Fibroblast of villous mesenchyme (primary cell): ENCODE data around the gene HOXB5. TPM values are rescaled to one million over a fixed set of nuclear protein-coding genes. Genes with fewer than 3 reads are reported as not detected.

Experiments
- DNase-seq: peaks from one replicate; pipeline ENCODE4 v3.0.0-alpha.2; 2010; ENCODE audit warnings: low read depth
- H3K4me3 ChIP-seq: 2 replicates; pipeline ENCODE4 v1.5.1; 2011; ENCODE audit warnings: low read depth, mild to moderate bottlenecking, low read length
- total RNA-seq: library from RNA; depleted of rRNA; stranded (reverse); fragments of >200 nt; gene quantifications from 2 replicates; pipeline ENCODE4 v1.2.3, GENCODE V29; 2012
- TF ChIP-seq, protein P1 (sequence below): IDR thresholded peaks from 2 replicates; pipeline ENCODE4 v1.5.1; 2012; ENCODE audit warnings: low read depth, mild to moderate bottlenecking, low read length; ENCODE audit not compliant: insufficient read depth

The HOXB5 gene
- total RNA-seq, 1 donor, result 0.43 TPM

DNA sequence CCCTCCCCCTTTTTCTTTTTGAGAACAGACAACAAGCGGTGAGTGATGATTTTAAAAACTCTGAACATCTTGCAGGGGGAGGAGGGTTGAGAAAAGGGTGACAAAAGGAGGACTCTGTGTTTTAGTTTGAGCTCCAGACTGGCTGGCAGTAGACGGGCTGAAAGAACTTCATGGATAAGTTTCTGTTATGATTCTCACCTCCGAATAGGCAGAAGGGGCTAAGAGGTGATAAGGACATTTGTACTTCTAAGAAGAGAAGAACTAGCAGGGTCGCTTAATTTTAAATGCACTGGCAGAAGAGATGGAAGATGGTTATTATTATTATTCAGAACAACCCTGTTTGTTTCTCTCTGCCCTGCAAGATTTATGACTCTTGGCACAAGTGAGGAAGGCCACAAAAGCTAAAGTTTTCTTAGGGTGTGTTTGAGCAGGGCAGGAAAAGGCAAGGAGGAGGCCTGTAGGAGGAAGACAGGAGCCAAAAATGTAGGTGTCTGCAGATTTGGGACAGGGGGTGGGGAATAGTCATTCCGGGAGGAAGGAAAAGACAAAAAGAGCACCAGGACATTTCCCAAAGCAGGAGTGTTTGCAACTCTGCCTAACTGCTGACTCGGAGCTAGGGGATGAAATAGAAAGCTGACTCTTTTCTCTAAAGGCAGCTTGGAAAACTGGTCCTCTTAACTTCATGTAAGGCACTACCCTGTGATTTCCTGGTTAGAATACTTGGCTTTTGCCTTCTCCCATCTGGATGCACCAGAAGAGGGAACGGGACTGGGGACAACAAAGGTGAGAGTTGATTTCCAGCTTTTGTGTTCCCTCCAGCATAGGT is 36.8 kb downstream of the HOXB5 start:
- H3K4me3 ChIP-seq, result no peak overlapping the region
- no peak for DNase-seq
- TF ChIP-seq, protein P1, sequence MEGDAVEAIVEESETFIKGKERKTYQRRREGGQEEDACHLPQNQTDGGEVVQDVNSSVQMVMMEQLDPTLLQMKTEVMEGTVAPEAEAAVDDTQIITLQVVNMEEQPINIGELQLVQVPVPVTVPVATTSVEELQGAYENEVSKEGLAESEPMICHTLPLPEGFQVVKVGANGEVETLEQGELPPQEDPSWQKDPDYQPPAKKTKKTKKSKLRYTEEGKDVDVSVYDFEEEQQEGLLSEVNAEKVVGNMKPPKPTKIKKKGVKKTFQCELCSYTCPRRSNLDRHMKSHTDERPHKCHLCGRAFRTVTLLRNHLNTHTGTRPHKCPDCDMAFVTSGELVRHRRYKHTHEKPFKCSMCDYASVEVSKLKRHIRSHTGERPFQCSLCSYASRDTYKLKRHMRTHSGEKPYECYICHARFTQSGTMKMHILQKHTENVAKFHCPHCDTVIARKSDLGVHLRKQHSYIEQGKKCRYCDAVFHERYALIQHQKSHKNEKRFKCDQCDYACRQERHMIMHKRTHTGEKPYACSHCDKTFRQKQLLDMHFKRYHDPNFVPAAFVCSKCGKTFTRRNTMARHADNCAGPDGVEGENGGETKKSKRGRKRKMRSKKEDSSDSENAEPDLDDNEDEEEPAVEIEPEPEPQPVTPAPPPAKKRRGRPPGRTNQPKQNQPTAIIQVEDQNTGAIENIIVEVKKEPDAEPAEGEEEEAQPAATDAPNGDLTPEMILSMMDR, result no peak

DNA sequence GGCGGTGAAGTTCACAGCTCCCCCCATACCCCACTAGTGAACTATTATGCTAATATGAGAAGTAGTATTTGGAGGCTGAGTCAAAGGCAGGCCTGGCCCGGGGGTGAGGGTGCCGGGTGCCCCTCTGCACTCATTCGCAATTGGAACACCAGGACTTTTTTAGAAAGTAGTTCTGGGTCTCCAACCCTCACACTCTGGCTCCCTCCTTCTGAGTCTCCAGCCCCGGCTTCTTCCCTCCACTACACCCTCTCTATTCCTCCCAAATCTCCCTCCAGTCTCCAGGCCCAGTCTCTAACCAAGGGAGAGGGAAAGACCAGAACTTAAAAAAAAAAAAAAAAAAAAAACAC is 37.4 kb downstream of the HOXB5 start:
- H3K4me3 ChIP-seq, result no peak overlapping the region
- DNase-seq, result no peak
- TF ChIP-seq, protein P1, result no peak

DNA sequence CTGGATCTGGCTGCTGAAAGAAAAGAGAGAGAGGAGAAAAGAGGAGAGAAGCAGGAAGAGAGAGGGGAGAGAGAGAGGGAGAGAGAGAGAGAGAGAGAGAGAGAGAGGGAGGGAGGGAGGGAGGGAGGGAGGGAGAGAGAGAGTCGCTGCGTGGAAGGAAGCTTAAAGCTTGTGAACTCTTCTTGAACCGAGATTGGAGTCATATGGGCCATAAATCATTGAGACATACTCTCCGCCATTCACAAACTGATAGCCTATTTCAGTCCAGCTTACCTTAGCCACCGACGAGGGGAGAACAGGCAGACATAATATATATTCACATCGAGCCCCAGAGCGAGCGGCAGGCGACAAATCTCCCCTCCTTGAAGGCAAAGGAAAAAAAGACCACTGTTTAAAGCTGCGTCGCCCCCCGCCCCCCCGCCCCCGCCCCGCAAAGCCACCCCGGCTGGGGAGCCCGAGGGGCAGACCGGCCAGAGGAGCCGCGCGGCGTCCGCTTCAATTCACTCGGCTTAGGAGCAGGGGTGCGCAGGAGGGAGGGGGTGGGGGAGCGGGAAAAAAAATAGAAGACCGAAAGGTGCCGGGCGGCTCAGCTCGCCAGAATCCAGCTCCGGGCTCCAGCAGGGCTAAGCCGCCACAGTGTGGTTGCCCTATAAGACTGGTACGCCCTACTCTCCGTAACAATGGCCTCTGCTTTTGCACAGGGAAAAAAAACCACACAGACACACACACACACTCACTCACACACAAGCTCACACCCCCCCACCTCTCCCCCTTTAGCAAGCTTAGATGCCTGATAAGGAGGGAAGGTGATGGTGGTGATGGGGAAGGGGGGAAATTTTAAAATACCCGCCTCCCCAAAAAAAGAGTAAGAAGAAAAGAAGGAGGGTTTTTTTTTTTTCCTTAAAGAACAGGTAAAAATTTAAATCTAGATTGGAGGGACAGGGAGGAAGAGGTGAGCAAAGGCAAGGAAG is 38.0 kb downstream of the HOXB5 start:
- DNase-seq, result peak; percentile 90
- peak overlapping the region; percentile 41 for H3K4me3 ChIP-seq
- TF ChIP-seq, protein P1, result no peak

DNA sequence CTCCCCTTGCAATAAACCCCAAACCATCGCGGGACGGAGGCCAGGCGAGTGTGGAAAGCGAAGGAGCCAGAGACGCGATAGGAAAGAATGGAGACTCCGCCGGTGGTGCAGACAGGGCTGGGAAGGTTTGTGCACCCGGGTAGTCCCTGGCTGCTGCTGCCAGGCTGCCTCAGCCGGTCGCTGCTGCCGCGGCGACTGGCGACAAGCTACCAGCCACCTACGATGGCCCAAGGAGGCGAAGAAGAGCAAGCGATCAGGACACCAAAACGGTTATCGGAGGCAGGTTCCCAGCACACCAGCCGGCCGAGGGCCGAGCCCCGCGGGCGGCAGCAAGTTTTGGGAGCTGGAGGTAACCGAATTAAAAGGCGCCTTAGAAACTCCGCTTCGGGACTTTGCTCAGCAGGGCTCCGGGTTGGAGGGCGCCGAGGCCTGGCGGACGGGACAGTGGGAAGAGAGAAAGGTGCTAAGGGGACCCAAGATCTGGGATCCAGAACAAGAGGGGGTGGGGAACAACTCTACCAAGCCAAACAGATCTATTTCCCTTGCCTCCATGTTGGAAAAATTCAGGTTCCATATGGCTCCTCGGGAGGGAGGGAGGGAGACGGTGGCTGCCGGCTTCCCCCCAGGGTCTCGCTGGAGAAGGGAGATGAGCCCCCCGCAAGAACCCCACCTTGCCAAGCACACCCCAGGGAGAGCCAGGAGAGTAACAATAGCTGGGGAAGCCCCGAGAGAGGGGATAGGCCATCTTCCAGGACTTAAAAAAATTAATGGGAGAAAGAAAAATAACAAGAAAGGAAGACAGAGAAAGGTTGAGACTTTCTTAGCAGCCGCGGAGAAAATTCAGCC is 38.9 kb downstream of the HOXB5 start:
- no peak overlapping the region for H3K4me3 ChIP-seq
- TF ChIP-seq, protein P1, result no peak
- no peak for DNase-seq

DNA sequence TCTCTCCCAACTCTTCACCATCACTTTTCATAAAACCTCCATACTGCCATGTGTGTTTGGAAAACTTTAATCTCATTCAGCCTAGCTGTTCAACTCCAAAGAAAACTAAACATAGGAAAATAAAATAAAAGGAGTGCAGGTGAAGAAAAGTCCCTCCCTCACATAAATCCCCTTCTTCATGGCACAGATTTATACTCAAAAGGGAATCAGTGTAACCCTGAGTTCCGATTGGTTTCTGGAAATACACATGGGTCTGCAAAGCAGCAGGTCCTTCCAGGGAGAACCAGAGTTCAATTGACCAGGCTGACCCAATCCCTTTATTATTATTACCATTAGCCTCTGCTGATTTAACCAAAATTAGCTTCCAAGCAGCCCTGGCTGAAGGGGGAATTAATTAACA is 39.8 kb downstream of the HOXB5 start:
- TF ChIP-seq, protein P1, result no peak
- H3K4me3 ChIP-seq, result no peak overlapping the region
- DNase-seq, result no peak

DNA sequence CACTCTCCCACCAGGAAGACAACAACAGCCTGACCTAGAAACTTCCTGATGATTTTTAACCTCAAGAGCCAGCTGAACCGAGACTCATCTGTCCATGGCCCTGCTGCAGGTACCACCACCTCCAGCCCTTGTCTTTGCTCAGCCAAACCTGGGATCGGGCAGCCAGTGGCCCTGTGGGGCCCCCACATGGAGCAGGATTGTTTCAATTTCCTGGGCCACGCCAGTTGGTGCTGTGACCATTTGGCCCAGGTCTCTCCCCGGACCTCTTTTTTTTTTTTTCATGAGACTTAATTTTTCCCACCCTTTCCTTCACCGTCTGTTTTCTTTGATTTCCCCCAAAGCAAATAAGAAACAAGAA is 40.4 kb downstream of the HOXB5 start:
- DNase-seq, result no peak
- no peak overlapping the region for H3K4me3 ChIP-seq
- TF ChIP-seq, protein P1, result no peak
